GM19397 (cell line): ENCODE measurements around the gene GLUL.

Experiments
- ATAC-seq: cut with Tn5 transposase; IDR thresholded peaks from one replicate; pipeline ENCODE4 v1.9.1; 2021; ENCODE audit warnings: mild to moderate bottlenecking, moderate library complexity; ENCODE audit not compliant: unreplicated experiment

GLUL gene

DNA sequence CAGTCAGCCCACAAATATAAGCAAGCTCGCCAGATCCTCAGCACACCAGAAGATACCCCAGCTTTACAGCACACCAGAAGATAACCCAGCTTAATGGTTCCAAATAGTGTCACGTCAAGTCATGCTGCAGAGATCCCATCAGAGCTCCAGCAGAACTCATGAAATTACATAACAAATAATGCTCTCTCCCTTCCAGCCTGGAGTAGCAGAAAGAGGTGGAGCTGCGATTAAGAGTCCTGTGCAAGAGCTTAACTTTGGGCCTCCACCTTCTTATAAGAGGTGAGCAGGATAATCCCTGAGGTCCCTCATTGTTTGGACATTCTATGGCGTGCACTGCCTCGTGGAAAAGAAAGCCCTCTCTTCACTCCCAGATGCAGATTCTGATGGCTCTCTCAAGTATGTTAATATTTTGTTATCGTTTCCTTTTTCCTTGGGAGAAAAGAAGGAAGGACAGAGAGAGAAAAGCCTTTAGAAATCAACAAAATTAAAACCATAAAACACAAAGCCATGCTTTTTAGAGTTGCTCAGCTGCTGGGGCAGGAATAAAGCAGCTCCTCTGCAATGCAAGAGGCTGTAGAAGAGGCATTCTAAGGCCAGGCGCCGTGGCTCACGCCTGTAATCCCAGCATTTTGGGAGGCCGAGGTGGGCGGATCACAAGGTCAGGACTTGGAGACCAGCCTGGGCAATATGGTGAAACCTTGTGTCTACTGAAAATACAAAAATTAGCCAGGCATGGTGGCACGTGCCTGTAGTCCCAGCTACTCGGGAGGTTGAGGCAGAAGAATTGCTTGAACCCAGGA, 59.1 kb downstream of the GLUL start:
- no peak for ATAC-seq
